Measurements from ENCODE around the gene FAM151B. TPM values are rescaled to one million over a fixed set of nuclear protein-coding genes. Genes with fewer than 3 reads are reported as not detected.

Gene FAM151B
- total and polyA plus RNA-seq, 2 of the 8 experiments (the other 6 are each of a cell fraction or from before 2014, with no cell fraction given) = 0.62 to 1.1 TPM

DNA sequence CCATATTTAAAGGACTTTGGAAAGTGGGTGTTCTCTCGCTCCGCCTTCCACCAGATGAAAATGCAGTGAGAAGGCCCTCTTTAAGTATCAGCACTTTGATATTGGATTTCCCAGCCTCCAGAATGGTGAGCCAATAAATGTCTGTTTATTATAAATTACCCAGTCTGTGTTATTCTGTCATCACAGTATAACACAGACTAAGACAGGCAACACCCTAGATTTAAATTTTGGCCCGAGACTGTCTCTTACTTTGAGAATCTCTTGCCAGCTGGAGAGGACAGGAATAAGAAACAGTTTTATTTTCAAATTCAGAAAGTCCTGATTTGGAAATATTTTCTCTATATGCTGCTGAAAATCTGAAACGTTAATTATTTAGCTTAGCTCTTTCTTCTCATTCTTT is 21.5 kb downstream of the FAM151B start (continued):
- no peak for TF ChIP-seq E2F6 (IDR thresholded peaks at IDR 0.05)
- no peak for TF ChIP-seq CBX5 (IDR thresholded peaks at IDR 0.05; ENCODE audit: low read depth, low read length)
